Activated naive CD8-positive, alpha-beta T cell treated with anti-CD3 and anti-CD28 coated beads, Interleukin-2, amount 50 U/mL, for 16 hours (primary cell): ENCODE measurements around the gene DIAPH3.
"Not testable (repeated sequence)": the region's sequence is repeated elsewhere in the genome, so short reads cannot be mapped to it uniquely, and the experiment has no call there.

Experiments
- DNase-seq: peaks from one replicate; pipeline ENCODE4 v3.0.0-alpha.2; 2020; ENCODE audit warnings: low read depth, low spot score

Gene DIAPH3

DNA sequence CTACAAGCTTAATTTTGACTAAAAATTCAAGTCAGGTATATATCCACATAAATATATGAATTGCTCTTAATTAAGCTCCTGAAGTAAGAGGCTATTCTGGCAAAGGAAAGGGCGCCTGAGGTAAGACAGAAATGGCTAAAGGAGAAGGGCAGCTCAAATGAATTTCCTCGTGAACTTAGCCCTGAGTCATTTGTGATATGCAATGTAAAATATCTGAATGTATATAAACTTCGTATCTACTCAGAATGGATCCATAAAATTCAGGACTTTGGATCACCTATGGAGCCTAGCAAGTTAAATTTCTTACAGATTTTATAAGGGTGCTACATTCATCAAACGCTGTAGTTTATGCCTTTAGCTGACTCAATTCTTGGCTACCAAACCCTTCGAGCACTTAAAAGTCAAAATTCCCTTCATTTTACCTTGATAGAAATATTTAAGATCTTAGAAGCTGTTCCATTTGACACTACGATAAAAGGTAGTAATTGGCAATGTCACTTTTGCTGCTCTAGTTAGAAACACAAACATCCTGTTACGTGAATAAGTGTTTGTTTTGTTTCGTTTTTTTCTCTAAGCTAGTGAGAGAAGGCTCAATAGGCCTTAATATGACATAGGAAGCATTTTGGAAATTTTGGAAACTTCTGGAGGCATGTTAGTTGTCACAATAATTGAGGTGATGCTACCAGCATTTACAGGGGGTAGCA is 69.2 kb downstream of the DIAPH3 start:
- no peak for DNase-seq

DNA sequence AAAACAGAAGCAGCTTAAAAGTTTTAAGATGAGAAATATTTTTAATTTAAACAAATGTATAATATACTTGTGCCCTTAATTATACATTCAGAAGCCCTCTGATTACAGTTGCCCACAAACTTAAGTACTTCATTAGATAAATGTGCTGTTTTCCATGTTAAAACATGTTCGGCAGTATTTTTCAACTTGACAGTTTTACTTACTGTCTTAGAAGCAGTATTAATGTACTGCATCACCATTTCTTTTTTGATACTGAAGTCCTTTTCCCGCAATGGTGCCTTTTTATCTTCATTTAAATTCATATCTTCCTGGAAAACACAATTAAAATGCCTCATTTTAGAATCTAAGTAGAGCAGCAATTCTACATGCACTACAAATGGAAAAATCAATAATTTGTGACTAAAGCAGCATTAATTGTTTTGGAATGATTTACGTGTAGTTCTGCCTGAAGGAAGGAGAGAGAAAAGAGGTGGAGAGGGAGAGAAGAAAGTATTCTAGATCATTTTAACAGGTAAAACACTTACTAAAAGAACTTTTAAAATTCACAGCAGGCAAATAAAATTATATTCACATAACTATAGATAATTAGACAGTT is 70.2 kb downstream of the DIAPH3 start:
- DNase-seq = no peak

DNA sequence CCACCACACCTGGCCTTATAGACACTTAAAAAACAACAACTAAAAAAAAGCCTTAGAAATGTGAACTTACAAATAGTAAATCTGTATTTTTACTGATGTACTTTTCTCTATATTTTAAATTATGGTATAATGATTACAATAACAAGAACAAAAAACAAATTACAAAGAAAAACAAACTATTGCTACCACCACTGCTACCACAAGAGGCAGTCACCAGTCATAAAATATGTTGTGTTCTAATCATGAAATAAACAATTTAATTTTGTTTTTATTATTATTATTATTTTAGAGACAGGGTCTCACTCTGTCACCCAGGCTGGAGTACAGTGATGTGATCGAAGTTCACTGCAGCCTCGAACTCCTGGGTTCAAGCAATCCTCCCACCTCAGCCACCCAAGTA is 72.2 kb downstream of the DIAPH3 start:
- DNase-seq = no peak

DNA sequence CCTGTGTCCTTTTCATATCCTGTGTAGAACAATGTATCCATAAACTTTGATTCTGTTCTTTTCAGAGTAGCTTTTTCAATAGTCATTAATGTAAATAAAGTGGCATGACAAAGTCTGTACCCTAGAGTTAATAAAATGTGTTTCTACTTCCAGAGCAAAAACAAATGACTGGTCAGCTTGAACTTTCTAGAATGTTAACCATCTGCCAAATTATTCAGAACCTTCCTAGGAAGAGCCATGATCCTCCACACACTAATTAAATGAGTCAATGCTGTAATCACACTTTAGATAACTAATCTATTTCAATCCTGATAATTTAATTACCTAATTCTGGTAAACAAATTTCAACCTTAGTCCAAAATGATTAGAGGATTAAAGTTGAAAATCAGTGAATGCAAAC is 73.2 kb downstream of the DIAPH3 start:
- no peak for DNase-seq

DNA sequence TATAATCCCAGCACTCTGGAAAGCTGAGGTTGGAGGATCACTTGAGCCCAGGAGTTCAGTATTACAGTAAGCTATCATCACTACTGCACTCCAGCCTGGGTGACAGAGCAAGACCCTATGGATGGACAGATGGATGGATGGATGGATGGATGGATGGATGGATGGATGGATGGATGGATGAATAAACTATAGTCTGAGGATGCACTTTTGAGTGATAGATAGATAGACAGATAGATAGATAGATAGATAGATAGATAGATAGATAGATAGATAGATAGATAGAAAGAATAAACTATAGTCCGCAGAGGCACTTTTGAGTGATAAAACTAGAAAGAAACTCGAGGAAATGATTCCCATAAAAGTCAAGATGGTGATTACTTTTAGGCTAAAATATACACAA is 79.9 kb downstream of the DIAPH3 start:
- not testable (repeated sequence) for DNase-seq

DNA sequence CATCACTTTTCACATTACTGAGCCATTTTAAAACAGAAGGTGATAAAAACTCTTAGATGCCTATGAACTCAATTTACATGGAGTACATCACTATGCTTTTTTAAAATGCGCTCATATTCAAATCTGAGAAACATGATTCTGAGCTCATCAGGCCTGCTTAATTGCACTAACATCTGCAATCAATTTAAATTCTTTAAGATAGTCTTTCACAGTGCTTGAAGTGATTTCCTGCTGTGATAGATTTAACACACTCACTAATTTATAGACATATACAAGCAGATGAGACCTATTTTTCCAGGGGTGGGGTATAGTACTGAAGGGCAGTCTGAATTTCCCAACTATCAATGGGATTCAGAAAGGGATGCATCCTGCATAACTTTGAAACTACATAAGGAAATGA is 82.9 kb downstream of the DIAPH3 start:
- no peak for DNase-seq

DNA sequence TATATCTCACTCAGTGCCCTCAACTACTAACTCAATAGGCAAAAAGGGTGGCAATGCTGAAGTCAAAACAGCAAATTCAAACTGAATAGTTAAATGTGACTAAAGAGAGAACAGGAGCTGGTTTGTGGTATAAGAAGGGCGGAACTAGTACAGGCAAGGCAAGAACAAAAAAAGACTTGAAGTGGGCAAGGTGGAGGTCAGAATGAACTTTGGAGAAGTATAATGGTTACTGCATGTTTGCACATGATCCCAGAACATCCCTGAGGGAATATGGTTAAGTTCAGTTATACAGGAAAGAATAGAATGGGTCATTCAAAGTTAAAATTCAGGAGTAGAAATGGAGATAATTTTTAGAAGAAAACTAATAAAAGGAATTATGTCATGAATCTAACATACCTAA is 85.5 kb downstream of the DIAPH3 start:
- no peak for DNase-seq

DNA sequence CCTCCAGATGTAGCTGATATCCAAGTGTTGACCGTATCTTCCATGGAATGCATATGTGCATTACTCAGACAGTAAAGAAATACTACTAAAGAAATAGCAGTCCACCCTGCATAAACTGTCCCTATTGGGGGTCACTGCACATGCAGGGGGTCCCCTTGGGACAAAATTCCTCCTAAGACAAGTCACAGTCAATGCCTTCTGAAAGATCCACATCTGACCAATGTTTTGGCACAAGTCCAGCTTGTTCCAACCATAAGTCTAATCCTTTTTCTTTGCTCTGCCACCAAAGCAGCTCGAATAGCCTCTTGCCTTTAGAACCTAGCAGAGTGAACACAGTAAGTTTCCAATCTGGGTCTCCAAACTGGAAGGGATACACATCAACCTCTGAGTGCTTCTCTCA is 87.9 kb downstream of the DIAPH3 start:
- DNase-seq = no peak

DNA sequence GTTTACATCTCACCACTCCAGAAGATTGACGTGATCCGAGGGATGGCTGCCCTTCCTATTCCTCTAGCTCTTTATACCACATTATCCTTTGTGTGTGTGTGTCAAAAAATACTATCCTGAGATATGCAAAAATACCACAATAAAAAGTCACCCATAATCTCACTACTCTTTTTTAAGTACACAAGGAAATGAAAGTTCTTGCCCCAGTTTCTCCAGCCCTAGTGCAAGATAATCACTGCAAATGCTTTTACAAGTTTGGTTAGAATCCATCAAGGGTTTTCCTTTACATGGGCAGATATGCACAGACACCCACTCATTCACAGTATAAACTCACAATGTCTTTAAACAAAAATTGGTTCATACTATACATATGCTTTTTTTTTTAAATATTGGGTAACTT is 89.3 kb downstream of the DIAPH3 start:
- DNase-seq = no peak

DNA sequence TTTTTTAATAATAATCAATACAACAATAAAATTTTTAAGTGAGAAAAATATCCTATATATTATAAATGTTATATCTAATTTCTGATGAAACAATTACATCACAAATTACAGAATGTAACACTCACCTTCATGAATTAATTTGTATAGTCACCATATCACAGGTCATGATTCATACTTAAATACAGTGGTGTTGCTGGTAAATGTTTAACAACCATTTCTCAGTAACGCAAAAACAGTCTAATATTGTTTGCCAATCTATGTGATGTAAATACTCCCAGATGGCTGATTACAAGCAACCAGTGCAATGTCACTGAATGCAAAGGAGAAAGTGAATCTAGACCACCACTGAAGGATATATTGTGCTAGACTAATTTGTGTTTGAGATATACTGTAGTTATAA is 97.5 kb downstream of the DIAPH3 start:
- no peak for DNase-seq

DNA sequence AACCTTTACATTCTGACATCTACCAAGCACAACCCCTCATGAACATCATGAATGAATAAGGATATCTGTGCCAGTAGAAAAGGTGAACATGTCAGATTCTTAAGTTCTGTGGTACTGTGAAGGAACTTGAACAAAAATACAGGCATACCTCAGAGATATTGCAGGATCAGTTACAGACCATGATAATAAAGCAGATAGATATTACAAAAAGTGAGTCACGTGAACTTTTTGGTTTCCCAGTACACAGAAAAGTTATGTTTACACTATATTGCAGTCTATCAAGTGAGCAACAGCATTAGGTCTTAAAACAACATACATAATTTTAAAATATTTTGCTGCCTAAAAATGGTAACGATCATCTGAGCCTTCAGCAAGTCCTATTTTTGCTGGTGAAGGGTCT is 101.2 kb downstream of the DIAPH3 start:
- no peak for DNase-seq

DNA sequence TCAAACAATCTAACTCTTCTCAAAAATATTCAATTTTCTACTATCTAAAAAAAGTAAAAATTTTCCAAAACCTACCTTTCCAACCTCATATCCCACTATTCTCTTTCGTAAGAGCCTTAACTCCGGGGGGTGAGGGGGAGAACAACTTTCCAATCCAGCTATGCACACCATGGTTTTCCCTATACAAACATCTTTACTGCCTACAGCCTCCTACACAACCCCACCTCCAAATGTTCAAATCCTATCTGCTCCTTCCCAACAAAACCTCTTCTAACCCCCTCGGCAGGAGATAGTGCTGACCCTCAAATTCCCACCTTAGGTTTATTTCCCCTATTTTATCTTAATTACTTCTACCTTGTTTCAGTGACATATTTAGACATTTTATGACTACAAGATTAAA is 102.0 kb downstream of the DIAPH3 start:
- no peak for DNase-seq

DNA sequence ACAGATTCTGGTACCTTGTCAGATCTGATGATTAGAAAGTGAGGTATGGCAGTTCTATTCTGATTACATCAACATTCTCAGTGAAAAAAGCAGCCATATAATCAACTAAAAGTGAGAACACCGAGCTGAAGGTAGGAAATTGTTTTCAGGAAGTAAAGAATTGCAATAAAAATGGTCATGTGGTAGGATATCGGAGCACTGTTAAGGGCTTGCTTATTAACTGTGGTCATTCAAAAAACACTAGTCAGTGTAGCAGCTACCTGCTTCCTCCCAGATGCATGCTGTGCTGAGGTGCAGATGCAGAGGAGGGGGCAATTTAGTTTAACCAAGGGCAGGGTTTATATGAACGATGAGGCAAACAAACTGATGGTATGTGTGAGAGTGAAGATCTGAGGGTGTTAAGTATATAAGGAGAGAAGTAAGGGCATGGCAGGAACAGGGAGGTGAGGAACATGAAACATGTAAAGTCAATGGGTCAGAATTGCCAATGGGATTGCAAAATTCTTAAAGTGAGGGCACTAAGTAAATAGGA is 111.9 kb downstream of the DIAPH3 start:
- no peak for DNase-seq

DNA sequence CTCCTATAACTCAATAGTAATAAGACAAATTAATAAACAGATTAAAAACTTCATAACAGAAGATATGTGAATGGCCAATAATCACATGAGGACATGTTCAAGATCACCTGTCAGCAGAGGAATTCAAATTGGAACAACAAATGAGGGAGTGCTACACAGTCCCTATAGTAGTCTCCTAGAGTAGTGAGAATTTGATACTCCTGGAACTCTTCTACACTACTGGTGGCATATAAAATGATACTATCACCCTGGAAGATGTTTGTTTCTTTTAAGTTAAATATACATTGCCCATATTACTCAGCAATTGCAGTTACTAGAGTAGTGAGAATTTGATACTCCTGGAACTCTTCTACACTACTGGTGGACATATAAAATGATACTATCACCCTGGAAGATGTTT is 115.4 kb downstream of the DIAPH3 start:
- DNase-seq = not testable (repeated sequence)

DNA sequence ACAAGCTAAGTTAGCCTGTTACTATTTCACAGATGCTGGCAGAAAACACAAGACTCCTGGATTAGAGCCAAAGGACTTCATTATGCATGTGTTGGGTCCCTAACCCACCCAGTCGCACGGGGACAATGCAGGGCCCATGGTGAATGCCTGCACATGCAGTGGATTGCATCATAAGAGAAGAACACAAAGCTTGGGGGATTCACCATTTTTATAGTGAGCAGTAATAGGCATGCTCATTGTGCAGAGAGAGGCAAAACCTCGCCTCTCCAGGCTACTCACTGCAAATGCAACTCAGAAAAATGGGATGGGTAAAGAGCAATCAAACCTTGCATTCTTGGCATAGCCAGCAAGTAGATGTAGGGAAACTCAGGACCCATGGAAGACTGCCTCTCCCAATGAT is 115.8 kb downstream of the DIAPH3 start:
- no peak for DNase-seq

DNA sequence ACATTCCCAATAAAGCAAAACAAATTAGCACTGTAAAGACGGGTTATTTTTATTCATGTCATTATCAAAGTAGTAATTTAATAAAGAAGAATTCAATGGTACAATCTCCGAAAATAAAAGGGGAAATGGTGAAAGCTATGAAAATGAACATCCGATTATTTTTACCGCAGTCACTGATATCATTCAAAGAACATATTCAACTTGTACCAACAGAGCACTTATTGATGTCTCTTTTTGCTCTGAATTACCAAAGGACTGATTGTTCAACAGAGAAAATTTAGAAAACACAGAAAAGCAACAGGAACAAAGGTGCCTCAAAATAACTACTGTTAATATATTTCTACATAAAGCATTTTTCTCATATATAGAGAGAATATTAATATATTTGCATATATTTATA is 119.4 kb downstream of the DIAPH3 start:
- no peak for DNase-seq

DNA sequence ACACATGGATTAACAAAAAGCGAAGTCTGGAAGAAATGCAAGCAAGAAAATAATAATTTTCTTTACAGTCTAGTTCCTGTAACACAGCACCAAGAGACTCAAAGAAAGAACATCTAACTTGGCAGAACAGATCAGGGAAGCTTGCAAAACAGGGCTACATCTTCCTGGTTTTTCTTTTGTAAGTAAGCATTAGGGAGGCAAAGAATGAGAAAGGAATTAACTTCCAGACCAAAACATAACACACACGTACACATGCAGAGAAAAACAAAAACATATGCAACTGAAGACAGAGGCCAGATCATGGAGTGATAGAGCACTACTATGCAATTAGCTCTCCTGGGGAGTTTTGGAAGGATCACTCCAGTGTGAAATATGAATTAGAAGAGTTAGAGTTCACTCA is 120.5 kb downstream of the DIAPH3 start:
- DNase-seq = no peak

DNA sequence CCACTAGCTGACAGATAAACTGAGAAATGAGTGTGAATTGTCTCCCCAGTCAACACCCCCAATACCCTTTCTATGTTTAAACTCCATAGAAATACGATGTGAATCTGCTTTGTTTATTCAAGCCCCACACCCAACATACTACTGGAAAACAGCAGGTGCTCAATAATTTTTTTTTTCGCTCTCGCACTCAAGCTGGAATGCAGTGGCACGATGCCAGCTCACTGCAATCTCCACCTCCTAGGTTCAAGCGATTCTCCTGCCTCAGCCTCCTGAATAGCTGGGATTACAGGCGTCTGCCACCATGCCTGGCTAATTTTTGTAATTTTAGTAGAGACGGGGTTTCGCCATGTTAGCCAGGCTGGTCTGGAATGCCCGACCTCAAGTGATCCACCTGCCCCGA is 123.1 kb downstream of the DIAPH3 start:
- DNase-seq = not testable (repeated sequence)

DNA sequence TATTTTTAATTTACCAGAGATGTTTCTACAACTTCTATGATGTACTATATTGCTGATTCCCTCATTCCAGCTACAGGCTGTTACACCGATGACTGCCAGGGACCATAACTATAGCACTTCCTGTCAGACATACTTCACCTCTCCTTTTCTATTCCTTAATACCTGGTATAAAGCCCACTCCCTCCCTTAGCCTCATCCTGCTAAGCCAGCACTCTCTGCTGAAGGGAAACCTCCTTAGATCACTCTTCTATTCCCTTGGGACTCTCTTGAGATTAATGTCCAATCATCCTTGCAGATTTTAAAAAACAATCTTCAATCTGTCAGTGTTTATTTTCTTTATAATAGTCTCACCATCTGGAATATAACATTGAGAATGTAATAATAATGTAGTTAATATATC is 127.9 kb downstream of the DIAPH3 start:
- DNase-seq = no peak

DNA sequence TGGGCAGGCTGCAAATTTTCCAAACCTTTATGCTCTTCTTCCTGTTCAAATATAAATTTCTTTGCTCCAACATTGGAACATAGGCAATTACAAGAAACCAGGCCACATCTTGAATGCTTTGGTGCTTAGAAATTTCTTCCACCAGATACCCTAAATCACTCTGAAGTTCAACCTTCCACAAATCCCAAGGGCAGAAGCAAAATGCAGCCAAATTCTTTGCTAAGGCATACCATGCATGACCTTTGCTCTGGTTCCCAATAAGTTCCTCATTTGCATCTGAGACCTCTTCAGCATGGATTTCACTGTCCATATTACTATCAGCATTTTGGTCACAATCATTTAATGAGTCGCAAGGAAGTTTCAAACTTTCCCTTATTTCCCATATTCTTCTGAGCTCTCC is 130.9 kb downstream of the DIAPH3 start:
- no peak for DNase-seq

DNA sequence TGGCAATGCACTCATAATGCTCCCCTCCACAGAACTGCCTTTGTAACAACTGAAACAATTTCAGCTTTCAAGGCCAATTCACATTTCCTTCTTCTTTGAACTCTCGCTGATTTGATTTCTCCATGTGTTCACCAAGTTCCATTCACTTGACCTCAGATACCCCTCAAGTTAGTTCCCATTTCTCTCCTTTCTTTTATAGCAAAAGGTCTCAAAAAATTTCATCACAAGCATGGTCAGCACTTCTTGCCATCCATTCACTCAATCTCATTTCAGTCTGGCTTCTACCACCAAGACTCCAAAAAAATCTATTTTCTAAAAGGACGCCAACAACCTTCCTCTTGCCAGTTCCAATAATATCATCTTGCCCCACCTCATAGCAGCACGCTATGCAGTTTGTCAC is 135.7 kb downstream of the DIAPH3 start:
- DNase-seq = no peak

DNA sequence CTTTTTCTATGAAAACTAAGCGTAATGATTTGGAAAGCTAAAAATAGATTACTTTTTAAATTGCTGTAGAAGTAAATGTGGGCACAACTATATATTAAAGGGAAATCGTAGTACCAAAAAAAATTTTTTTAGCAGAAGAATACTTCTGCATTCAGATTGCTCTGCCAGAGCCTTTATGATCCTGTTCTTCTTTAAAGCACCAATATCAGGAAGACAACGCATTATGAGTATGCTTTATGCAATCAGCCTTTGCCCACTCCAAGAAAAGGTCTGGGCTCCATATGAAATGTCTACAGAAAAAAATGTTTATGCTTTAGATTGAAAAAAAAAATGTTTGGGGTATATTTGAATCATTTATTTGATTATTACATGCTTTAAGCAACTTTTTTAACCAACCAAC is 137.4 kb downstream of the DIAPH3 start:
- no peak for DNase-seq

DNA sequence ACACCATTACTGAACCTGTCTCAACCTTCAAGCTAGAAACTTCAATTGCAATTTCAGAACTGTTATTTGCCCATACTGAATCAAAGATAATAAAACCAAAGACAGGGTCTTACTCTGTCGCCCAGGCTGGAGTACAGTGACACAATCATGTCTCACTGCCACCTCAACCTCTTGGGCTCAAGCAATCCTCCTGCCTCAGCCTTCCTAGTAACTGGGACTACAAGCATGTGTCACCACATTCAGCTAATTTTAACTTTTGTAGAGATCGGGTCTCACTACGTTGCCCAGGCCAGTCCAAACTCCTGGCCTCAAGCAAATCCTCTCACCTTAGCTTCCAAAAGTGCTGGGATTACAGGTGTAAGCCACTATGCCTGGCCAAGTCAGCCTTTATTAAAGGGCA is 143.4 kb downstream of the DIAPH3 start:
- no peak for DNase-seq
